Activated T-cell treated with anti-CD3 and anti-CD28 coated beads, Interleukin-2, amount 50 U/mL, for 24 hours (primary cell): ENCODE measurements around the gene C21orf91.
A peak's percentile ranks its signal among the peaks of the same experiment; 100 is the strongest.

Source experiments
- DNase-seq: peaks from one replicate; pipeline ENCODE4 v3.0.0-alpha.2; 2020
- H3K27ac Mint-ChIP-seq: 2 replicates; pipeline ENCODE4 v1.8.0; 2020; ENCODE audit warnings: mild to moderate bottlenecking, mixed read lengths
- H3K27me3 Mint-ChIP-seq: 2 replicates; pipeline ENCODE4 v1.8.0; 2020; ENCODE audit warnings: mixed read lengths
- H3K36me3 Mint-ChIP-seq: 2 replicates; pipeline ENCODE4 v1.8.0; 2020; ENCODE audit warnings: low read depth, mixed read lengths
- H3K4me1 Mint-ChIP-seq: 2 replicates; pipeline ENCODE4 v1.8.0; 2020; ENCODE audit warnings: low read depth, mixed read lengths
- H3K4me3 Mint-ChIP-seq: 2 replicates; pipeline ENCODE4 v1.8.0; 2020; ENCODE audit warnings: mild to moderate bottlenecking, moderate library complexity, mixed read lengths
- H3K9me3 Mint-ChIP-seq: 2 replicates; pipeline ENCODE4 v1.8.0; 2020; ENCODE audit warnings: mixed read lengths

C21orf91 gene

DNA sequence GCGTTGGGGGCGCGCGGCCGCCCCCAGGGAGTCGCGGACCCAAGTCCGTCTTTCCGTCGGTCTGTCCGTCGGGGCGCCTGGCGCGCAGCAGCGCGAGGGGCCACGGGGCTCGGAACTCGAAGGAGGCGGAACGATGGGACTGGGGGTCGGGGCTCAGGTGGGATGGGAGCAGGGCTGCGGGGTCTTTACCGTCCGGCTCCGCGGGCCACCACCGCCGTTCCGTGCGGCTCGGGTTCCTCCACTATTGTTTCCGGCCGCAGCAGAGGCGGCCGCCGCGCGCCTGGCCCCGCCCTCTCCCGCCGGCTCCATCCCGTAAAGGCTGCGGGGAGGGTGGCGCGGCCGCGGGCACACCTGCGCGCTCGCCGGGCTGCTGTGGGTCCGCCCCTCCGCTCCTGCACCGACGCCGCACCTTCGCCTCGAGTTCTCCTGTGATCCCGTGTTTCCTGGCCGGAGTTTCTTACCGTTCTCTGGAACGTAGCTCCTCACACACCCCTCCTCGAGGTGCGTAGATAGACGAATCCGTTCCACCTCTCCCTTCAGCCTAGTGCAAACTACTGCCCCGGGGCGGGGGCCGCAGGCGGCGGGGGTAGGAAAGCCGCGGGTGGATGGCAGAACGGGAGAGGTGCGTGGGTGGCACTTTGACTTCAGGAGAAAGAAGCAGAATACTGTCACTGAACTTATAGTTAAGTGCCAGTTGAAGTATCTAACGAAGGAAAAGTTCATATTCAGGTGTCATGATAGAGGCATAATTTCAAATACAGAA lies at the start of gene C21orf91:
Gene C21orf91, minus strand, starts transcription at position 243 of the 763 bp plus-strand sequence. CDS start 1,038 bp downstream, outside the sequence.
- peaks cover 54% of the 10 kb centered on the region for H3K4me1 Mint-ChIP-seq
- peaks cover 42% of the 10 kb centered on the region for H3K36me3 Mint-ChIP-seq
- H3K4me3 Mint-ChIP-seq: peak within 1 kb of the TSS; percentile 92
- H3K9me3 Mint-ChIP-seq: no peaks in the 10 kb centered on the region
- peak; percentile 91 for DNase-seq
- H3K27ac Mint-ChIP-seq: peak within 1 kb of the TSS; percentile 100
- H3K27me3 Mint-ChIP-seq: no peaks in the 10 kb centered on the region

- peaks cover 8% of the 10 kb centered on the region for H3K9me3 Mint-ChIP-seq
- no peaks in the 10 kb centered on the region for H3K27me3 Mint-ChIP-seq
- no peak for DNase-seq
- H3K4me1 Mint-ChIP-seq: no peaks in the 10 kb centered on the region
- H3K4me3 Mint-ChIP-seq: no peak overlapping the region
- no peaks in the 10 kb centered on the region for H3K36me3 Mint-ChIP-seq
- H3K27ac Mint-ChIP-seq: no peak overlapping the region
Measured at GRCh38 chr21:17866590-17866989, 47.4 kb upstream of the C21orf91 start.

DNA sequence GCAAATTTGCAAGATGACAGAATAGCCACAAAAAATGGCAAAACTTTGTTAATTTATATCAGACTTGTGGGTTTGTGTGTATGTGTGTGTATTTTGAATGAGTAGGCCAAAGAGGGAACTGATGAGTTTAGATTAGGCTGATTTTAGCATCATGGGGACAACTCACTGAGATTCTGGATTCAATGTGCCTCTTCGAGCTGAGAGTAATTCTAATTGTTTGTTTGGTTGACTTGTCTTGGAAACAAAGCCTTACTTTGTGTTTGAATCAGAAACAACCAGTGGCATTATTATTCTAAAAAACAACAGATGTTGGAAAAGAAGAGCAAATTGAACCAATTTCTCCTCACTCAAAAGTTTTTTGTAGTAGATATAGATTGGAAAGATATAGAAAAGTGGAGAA lies 40.5 kb upstream of the C21orf91 start:
- no peak overlapping the region for H3K27ac Mint-ChIP-seq
- no peaks in the 10 kb centered on the region for H3K9me3 Mint-ChIP-seq
- H3K36me3 Mint-ChIP-seq: no peaks in the 10 kb centered on the region
- H3K4me1 Mint-ChIP-seq: no peaks in the 10 kb centered on the region
- no peaks in the 10 kb centered on the region for H3K27me3 Mint-ChIP-seq
- H3K4me3 Mint-ChIP-seq: no peak overlapping the region
- DNase-seq: no peak

- DNase-seq: no peak
- H3K36me3 Mint-ChIP-seq: no peaks in the 10 kb centered on the region
- no peak overlapping the region for H3K4me3 Mint-ChIP-seq
- no peaks in the 10 kb centered on the region for H3K9me3 Mint-ChIP-seq
- no peaks in the 10 kb centered on the region for H3K4me1 Mint-ChIP-seq
- no peaks in the 10 kb centered on the region for H3K27me3 Mint-ChIP-seq
- H3K27ac Mint-ChIP-seq: no peak overlapping the region
Measured at GRCh38 chr21:17858747-17859146, 39.6 kb upstream of the C21orf91 start.

DNA sequence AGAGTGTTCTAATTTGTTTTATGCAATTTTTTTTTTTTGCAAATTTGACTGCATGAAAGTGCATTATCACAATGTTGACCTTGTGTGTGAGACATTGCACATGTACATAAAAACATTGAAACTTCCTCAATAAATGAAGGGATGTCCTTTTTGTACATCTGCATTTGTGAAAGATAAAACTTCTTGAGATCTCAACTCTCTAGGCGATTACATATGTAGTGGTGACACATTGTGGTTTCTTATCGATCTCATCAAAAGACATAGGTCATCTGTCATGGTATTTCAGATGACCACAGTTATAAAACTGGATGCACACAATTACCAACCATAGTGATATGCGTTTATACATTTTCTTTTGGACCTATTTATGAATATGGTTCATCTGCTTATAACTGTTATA lies 35.6 kb upstream of the C21orf91 start:
- Mint-ChIP-seq H3K9me3 (no peaks in the 10 kb centered on the region), H3K4me1 (no peaks in the 10 kb centered on the region), H3K4me3 (no peak overlapping the region), H3K27ac (no peak overlapping the region), H3K36me3 (no peaks in the 10 kb centered on the region), H3K27me3 (no peaks in the 10 kb centered on the region)
- no peak for DNase-seq

DNA sequence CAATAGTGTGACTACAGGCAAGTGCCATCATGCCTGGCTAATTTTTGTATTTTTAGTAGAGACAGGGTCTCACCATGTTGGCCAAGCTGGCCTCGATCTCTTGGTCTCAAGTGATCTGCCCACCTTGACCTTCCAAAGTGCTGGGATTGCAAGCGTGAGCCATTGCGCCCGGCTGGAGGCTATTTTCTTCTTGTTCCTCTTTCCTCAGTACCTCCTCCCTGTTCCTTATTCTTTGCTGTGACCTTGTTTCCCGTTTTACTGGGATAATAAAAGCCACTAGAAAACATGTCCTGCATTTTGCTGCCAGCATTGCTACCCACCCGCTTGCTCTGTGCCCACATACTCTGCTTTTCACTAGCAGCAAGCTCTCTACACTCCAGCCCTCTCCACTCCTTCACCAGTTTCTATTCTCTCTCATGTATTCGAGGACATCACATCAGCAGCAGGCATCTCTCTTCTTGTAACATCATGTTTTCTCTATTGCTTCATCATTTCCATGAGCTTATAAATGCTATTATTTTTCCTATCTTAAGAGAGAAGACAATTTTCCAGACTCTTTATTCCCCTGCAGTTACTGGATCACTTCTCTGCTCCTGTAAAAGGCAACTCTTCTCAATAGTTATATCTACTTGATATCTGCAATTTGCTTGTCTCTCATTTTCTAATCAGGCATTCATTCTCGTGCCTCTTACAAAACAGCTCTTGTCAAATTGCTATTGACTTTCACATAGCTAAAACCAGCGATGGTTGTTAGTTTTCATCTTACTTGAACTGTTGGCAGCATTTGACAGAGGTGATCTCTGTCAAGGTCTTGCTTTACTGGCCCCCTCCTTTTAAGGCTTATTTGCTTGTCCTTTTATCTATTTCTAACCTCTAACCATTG lies 34.5 kb upstream of the C21orf91 start:
- Mint-ChIP-seq H3K27ac (no peak overlapping the region), H3K9me3 (no peaks in the 10 kb centered on the region), H3K4me1 (peaks cover 3% of the 10 kb centered on the region), H3K36me3 (no peaks in the 10 kb centered on the region), H3K27me3 (no peaks in the 10 kb centered on the region), H3K4me3 (no peak overlapping the region)
- DNase-seq: no peak

DNA sequence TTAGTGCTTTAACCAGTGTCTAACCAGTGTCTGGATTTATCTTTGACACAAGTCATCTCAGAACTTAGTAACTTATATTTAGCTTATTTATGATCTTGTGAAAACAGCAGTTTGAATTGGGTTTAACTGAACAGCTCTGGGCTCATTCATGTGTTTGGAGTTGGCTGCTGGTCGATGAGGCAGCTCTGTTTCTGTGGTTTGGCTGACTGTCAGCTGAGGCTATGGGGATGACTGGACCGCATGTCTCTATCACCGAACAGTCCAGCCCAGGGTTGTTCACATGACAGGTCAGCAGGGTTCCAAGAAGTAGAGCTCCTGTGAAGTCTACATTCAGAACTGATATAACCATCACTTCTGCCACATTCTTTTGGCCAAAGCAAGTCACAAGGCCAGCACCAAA lies 29.1 kb upstream of the C21orf91 start:
- H3K36me3 Mint-ChIP-seq: no peaks in the 10 kb centered on the region
- DNase-seq: no peak
- H3K9me3 Mint-ChIP-seq: no peaks in the 10 kb centered on the region
- H3K27me3 Mint-ChIP-seq: no peaks in the 10 kb centered on the region
- peaks cover 9% of the 10 kb centered on the region for H3K4me1 Mint-ChIP-seq
- no peak overlapping the region for H3K4me3 Mint-ChIP-seq
- H3K27ac Mint-ChIP-seq: no peak overlapping the region

GRCh38 chr21:17841103-17841502 lies 21.9 kb upstream of the C21orf91 start:
- DNase-seq: no peak
- H3K36me3 Mint-ChIP-seq: no peaks in the 10 kb centered on the region
- H3K4me1 Mint-ChIP-seq: no peaks in the 10 kb centered on the region
- no peaks in the 10 kb centered on the region for H3K27me3 Mint-ChIP-seq
- no peak overlapping the region for H3K27ac Mint-ChIP-seq
- H3K9me3 Mint-ChIP-seq: no peaks in the 10 kb centered on the region
- H3K4me3 Mint-ChIP-seq: no peak overlapping the region

- Mint-ChIP-seq H3K4me1 (no peaks in the 10 kb centered on the region), H3K36me3 (no peaks in the 10 kb centered on the region), H3K27me3 (no peaks in the 10 kb centered on the region), H3K27ac (no peak overlapping the region), H3K9me3 (no peaks in the 10 kb centered on the region), H3K4me3 (no peak overlapping the region)
- DNase-seq: no peak
Measured at GRCh38 chr21:17834639-17835354, 15.6 kb upstream of the C21orf91 start.

- Mint-ChIP-seq H3K9me3 (peaks cover 11% of the 10 kb centered on the region), H3K4me1 (no peaks in the 10 kb centered on the region), H3K27me3 (no peaks in the 10 kb centered on the region), H3K27ac (no peak overlapping the region), H3K4me3 (no peak overlapping the region), H3K36me3 (no peaks in the 10 kb centered on the region)
- no peak for DNase-seq
Measured at GRCh38 chr21:17829472-17829871, 10.3 kb upstream of the C21orf91 start.

DNA sequence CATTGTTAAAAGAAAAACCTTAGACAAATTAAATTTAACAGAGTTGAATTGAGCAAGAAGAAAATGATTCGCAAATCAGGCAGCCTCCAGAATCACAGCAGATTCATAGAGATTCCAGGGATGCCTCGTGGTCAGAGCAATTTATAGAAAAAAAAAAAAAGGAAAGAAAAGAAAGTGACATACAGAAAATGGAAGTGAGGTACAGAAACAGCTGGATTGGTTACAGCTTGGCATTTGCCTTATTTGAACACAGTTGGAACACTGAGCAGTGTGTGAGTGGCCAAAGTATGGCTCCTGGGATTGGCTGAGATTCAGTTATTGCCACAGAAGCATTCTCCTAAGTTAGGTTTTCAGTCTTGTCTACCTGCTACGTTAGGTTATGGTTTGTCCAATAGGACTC lies 9.1 kb upstream of the C21orf91 start:
- DNase-seq: no peak
- H3K9me3 Mint-ChIP-seq: peaks cover 11% of the 10 kb centered on the region
- no peaks in the 10 kb centered on the region for H3K36me3 Mint-ChIP-seq
- H3K27ac Mint-ChIP-seq: no peak overlapping the region
- H3K4me1 Mint-ChIP-seq: peaks cover 2% of the 10 kb centered on the region
- H3K4me3 Mint-ChIP-seq: no peak overlapping the region
- H3K27me3 Mint-ChIP-seq: no peaks in the 10 kb centered on the region

GRCh38 chr21:17823846-17824245 lies 4.7 kb upstream of the C21orf91 start:
- Mint-ChIP-seq H3K4me1 (peaks cover 20% of the 10 kb centered on the region), H3K27ac (no peak overlapping the region), H3K27me3 (no peaks in the 10 kb centered on the region), H3K9me3 (peaks cover 11% of the 10 kb centered on the region), H3K36me3 (no peaks in the 10 kb centered on the region), H3K4me3 (no peak overlapping the region)
- no peak for DNase-seq

GRCh38 chr21:17821121-17821520 lies 2.0 kb upstream of the C21orf91 start:
- H3K27ac Mint-ChIP-seq: peak overlapping the region; percentile 100
- H3K36me3 Mint-ChIP-seq: peaks cover 24% of the 10 kb centered on the region
- H3K4me1 Mint-ChIP-seq: peaks cover 38% of the 10 kb centered on the region
- peak overlapping the region; percentile 92 for H3K4me3 Mint-ChIP-seq
- no peaks in the 10 kb centered on the region for H3K27me3 Mint-ChIP-seq
- no peak for DNase-seq
- peaks cover 11% of the 10 kb centered on the region for H3K9me3 Mint-ChIP-seq

DNA sequence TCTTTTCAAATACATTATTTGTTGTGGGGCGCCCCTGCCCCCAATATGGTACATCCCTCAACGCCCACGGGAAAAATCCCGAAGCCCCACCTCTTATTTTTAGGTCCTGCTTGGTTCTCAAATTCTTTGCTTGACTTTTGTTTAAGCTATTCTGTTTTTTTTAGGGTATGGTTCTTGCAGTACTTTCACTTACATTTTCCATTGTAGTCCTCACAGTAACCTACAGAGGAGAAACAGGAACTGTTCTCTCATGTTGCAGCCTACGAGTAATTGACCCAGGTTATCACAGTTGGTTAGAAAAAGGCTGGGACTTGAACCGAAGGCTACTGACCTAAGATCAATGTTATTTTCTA lies 697 bp upstream of the C21orf91 start:
- Mint-ChIP-seq H3K27ac (peak overlapping the region; percentile 100), H3K27me3 (no peaks in the 10 kb centered on the region), H3K9me3 (no peaks in the 10 kb centered on the region), H3K36me3 (peaks cover 36% of the 10 kb centered on the region), H3K4me1 (peaks cover 48% of the 10 kb centered on the region), H3K4me3 (peak overlapping the region; percentile 92)
- DNase-seq: no peak
